HG03045 (cell line): ENCODE measurements around the gene RHCE.
"Not testable (repeated sequence)": the region's sequence is repeated elsewhere in the genome, so short reads cannot be mapped to it uniquely, and the experiment has no call there.

Experiments used
- ATAC-seq: cut with Tn5 transposase; IDR thresholded peaks from one replicate; pipeline ENCODE4 v1.9.1; 2021; ENCODE audit warnings: mild to moderate bottlenecking, moderate library complexity; ENCODE audit not compliant: unreplicated experiment

Gene RHCE

DNA sequence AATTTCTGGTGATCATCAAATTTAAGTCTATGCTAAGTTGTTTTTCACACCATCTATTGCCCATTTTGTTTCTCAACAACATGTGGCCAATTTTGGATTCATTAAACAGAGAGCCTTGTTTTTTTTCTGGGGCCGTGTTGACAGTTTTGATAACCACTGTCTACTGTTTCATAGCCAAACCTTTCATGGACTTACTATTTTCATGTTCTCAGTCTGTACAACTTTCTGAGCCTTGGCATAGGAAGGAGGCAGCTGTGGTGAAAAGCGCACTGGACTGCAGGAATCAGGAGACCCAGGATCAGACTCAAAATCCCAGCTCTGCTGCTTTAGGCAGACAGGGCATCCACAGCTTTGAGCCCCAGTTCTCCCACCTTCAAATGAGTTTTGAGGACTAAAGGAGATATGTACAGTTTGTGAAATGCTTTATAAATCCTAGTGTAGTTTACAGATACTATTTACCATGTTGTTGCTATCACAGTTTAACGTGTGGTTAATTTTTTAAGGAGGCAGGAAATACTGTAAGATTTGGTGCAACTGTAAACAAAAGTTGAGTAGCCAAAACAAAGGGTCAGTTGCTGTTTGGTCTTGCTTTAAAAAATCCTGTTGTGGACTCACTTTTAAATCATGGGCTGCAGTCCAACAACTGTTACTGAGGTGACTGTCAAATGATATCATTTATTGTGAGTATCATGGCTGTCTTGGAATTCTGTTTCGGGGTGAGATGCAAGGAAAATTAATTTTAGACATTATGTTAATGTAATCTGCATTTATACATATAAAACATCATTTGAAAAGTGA, 13.0 kb upstream of the RHCE start:
- ATAC-seq = no peak

DNA sequence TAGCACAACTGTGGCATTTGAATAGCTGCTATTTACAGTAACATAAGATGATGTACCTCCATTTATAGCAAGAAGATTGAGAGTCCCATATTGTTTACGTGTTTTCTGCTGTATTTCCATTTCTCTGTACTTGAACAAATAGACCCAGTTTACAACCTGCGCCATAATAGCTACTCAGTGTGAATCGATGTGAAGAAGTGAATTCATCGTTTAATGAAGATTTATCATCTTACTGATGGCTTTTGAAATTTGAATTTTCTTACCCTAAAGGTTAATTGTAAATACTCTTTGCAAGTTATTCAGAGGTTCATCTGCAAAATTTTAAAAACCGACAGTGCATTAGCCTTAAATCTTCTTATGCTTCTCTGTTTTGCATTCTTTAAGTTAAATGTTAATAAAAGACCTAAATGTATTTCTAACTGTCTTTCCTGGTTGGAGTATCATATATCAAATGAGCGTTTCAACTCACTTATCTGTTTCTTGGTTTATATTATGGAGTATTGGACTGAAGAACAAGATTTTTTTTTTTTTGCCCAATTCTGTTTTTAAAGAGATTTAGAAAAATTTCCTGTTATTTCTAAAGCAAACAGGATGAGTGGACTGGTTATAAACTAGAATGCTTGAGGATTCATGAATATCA, 12.2 kb upstream of the RHCE start:
- no peak for ATAC-seq

DNA sequence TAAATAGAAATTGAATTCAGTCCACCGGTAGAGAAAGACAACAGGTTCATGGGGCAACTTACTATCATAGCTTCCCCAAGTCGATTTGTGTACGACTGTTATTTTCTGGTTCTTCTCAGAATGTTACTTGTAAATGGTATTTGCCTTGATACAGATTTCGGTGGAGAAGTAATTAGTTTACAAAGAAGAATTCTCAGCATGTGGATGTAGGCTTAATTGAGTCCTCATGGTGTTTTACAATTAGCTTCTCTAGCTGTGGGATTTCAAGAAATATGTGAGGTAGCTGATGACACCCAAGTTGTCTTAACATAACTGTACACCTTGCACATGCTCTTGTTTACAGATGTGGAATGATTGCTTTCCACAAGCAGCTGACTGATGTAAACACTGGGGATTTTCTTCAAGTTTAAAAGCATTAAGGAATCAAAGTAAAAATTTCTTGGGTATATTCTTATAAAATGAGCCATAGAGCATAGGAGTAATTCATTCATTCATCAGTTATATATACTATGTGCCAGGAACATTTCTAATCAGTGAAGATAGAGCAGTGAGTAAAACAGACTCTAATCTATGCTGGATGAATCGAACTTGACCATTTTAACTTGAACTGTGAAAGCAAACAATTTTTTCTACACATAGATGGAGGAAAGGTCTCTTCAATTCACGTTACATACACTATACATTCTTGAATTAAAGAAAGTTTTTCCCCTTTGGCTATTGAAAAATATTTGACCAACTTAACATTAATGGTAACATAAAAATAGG, 11.5 kb upstream of the RHCE start:
- ATAC-seq = no peak

DNA sequence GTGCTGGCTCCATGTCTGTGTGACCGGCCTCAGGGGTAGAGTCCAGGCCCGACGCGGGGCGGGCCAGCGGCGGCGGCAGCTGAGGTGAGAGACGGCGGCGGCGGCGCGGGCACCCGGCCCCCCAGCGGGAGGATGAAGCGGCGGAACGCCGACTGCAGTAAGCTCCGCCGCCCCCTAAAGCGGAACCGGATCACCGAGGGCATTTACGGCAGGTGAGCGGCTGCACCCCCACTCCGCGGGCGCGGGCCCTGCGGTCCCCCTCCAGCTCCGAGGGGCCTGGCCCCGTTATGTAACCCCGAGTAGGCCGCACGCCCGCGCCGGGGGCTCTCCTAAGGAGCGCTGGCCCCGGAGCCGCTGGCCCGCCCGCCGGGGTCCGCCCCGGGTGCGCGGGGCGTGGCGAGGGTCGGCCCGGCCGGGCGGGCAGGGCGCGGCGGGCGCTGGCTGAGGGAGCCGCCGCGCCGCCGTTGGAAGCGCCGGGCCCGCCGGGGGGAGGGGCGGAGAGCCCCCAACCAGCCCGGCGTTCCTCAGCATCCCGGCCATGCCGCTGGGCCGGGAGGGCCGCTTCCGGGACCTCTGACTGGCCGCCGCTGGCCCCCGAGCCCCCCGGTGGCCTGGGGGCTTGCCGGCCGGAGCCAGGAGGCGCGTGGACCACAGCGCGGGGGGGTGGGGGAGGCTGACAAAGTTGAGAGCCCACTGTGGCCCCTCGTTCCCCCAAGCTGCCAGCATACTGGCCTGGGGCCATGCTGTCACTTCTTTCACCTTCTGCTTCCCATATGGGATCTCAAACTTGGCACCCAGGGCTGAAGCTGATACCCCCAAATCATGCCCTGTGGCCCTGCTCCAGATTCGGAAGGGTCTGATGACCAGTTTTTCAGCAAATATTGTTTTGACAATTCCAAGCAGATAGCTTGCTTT, 10.6 kb upstream of the RHCE start:
- peak; percentile 30 for ATAC-seq

DNA sequence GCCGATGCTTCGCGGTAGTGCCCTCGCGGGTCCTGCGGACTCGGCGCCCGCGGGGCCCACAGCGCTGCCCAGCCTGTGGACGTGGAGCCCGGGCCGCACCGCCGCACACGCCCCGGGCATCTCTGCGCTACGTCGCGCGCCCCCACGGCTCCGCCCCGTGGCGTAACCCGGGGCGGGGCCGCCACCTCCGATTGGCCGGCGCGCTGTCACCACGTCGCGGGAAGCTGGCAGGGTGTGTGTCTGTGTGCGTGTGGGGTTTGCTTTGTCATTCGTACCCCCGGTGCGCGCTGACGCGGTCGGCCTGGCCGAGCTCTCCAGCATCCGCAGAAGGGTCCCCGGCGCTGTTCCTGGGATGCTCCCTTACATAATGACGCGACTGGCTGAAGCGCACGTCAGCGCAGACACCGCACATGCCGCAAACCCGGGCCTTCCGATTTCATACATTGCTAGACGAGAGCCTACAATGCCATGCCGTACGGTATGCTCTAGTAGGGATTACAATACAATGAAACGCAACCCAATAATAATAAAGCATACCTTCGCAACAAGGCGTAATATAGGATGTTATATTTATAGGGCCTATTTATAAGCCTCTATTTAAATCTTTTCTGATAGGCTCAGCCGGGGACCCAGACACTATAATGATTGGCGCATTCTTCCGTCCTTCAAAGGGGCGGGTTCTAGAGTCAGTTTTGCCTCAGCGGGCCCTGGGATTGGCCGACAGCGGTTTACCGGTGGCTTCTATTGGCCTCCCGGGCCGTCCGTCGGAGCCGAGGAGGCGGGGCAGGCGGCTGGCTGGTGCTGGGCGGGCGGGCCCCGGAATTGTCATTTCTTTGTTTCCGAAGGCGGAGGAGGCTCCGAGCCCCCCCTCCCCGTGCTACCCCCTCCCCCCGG, 9.7 kb upstream of the RHCE start, which contains the start of gene MACO1:
Gene MACO1 (plus strand): TSS at position 825 of the 894 bp plus-strand sequence. CDS start 202 bp downstream, outside the sequence.
- peak; percentile 90 for ATAC-seq

DNA sequence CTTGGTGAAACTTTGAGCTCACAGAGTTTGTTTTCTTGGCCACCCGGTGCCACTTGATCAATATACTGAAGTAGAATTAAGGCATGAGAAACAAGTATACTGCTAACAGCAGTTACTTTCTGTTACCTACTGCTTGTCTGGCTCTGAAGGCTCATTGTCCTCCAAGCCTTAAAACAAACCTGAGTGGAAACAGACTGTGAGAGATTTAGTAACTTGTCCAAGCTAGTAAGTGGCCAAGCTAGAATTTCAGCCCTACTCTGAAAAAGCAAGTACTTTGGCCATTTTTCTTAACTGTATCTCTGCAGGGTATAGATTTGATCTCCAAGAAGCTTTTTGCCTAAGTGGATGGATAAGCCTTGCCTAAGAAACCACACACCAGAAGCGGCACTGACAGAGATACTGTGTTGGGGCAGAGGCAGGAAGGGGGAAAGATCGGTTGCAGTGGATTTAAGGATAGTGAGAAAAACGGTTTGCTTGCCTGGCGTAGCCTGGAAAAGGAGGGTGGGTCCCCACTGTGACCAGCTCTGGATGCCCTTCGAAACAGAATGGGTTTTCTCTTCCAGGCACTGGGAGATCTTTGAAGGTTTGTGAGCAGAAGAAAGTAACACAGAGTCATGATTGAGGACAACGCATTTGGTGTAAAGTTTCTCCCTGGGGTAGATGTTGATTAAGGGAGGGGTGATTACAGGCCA, 8.0 kb upstream of the RHCE start:
- ATAC-seq = no peak

DNA sequence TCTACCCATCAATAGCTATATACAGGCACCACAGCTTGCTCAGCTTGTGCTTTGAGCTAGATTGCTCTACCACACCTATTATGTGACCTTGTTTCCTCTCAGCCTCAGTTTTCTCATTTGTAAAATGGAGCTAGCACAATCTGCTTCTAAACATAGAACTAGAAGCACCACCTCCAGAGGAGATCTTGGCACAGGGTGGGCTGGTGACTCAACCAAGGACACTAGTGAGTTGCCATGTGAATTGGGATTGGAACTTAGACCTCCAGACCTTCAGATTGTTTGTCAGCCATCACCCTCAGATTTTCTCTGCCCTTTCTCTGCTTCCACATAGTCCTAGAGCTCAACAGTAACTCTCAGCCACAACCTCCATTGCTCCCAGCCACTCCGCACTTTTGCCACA, 7.1 kb upstream of the RHCE start:
- no peak for ATAC-seq

DNA sequence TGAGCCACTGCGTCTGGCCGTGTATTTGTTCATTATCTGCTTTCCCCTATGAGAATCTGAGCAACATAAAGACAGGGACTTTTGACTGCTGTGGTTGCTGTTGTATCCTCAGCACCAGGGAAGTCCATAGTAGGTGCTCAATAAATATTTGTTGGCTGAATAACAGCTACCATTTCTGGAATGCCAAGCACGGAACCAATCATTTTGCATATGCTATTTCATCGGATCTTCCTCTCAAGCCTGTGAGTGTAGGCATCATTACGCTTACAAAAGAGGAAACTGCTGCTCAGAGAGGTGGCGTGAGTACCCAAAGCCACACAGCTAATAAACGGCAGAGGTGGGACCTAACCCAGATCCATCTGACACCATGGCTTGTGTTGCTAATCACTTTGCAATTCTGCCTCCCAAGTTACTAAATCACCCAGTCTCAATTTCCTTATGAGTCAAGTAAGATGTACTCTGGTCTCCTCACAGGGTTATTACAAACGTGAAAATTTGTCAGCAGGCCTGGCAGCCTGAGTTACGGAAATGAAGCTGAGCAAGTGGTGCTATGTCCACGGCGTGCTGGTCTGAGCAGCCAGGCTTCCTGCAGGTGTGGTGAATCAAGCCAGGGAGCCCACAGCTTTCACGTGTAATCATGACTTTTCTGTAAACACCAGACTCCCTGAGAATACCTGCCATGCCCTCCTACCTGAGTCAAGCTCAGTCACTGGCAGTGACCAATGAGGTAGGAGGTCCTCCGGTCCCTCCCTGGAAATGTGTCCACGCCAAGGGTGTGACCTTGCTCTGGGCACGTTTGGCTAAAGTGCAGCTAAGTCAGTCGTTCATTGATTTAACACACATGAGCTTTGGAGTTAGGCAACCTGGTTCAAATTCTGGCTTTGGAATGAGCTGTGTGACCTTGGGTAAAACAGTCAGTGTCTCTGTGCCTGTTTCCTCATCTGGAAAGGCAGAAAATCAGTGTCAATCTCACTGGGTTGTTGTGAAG, 4.8 kb upstream of the RHCE start:
- no peak for ATAC-seq

DNA sequence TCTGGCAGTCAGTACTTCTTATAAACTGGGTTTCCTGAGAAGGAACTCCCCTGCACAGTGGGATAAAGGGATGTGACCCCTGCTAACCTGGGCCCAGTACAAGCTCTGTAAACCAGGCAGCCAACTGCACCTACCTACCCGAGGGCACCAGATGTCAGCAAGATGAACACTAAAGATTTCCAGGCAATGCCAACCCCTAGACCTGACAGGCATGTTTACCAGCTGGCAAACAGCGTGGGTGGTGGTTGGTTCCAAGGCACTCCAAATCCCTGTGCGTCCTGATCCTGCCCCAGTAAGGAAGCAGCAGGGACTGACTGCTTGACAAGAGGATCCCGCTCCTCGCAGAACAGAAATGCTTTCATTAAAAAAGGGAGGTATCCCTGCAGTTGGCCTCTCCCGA, 2.6 kb upstream of the RHCE start:
- ATAC-seq = not testable (repeated sequence)

DNA sequence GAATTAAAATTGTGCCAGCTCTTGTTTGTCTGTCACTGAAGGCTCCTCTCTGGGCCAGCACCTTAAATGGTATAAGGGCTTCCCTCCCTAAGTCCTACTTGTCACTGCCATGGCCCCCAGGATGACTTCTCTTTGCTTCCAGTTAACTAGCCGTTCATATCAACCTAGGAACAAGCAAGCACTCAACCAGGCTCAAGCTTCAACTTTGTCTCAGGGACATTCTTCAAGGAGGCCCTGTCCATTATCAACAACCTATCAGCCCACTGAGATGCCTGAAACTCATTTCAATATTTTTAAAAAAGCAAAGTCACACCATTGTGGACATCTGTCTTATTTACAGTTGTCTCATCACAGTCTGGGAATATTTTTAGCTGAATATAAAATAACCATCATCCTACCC, 1.3 kb downstream of the RHCE start:
- not testable (repeated sequence) for ATAC-seq

DNA sequence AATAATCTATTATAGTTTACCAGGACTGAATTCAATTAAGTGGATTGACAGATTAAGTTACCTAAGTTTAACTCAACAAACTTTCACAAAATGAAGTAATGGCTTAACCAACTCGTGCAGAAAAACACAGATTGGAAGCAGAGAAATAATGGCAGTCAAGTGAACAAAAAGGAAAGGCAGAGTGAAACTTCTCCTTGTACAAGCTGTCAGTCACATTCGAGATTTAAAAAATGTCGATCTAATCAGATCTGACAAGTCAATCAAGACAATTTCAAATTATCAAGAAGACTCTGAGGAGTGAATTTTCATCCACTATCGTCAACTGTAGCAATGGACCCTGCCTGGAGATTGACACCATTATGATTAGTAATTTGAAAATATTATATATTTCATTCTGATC, 3.3 kb downstream of the RHCE start:
- not testable (repeated sequence) for ATAC-seq

DNA sequence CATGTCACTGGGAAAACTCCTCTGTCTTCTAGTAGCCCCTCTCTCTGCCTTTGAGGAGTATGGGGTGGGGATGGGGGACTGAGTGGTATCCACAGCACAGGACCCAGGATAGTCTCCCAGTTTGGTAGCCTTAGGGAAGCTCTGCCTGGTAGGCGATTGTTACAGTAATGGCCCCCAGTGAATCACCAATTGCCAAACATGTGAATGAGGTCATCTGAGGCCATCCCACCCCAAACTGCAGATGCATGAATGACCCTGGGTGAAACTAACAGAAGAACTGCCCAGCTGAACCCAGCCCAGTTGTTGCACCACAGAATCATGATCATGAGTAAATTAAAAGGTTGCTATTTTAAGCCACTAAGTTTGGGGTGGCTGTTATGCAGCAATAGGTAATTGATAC, 6.0 kb downstream of the RHCE start:
- ATAC-seq = not testable (repeated sequence)

DNA sequence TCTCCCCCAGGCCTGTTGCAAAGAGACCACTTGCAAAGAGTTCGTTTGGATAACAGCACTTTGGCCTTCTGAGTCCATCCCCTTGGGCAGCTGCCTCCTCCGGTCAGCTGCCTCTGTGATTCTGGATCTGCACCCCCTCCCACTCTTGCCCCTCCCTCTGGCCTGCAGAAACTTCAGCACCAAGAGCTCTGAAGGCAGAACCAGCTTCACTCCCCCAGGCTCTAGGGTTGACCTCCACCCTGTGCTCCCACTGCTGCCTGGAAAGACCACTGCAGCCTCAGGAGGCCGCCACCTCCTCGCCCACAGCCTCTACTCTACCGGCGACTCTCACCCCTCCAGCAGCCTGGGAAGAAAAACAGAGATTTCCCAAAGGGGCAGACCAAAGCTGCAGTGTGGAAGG, 6.5 kb downstream of the RHCE start:
- ATAC-seq = not testable (repeated sequence)

DNA sequence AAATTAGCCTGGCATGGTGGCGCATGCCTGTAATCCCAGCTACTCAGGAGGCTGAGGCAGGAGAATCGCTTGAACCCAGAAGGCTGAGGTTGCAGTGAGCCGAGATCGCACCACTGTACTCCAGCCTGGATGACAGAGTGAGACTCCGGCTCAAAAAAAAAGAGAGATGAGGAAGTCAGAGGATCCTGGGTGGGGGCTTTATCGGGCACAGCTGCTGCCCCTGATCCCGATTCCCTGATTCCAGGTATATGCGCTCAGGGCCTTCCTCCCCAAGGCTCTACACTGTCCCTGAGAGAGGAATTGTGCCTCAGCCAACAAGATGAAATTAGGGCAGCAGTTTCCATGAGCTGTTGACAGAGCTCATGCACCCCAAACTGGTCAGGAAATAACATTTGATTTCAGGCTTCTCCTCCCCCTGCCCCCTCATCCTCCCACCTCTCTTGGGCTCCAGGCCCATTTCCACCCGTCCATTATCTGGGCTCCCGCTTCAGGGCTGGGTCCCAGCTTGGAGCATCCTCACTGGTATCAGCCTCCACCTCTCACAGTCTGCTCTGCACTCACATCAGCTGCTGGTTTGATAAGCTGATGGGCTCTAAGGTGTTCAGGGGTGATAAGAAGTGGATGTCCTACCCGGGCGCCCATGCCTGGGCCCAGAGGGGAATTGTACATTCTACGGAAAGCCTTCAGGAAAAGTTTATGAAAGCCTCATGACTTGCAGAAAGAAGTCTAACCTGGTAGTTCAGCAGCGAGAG, 7.6 kb downstream of the RHCE start:
- ATAC-seq = not testable (repeated sequence)

DNA sequence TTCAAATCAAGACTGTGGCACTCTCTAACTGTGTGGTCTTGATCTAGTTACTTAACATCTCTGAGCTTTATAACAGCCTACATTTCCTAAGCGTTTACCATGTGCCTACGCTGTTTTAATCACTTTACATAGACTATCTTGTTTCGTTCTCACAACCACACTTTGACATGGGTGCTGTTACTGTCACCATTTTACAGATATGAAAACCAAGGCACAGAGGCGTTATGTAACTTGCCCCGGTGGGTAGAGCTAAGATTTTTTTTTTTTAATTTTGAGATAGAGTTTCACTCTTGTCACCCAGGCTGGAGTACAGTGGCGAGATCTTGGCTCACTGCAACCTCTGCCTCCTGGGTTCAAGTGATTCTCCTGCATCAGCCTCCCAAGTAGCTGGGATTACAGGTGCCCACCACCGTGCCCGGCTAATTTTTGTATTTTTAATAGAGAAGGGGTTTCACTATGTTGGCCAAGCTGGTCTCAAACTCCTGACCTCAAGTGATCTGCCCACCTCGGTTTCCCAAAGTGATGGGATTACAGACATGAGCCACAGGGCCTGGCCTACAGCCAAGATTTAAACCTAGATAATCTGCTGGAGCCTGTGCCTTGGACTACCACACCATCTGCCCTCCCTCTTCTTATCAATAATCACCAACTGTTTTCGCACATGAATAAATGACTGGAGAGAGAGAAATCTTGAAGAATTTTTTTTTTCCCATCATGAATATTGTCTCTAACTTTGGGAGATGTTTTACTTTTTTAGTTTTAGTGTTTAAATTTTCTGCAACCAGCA, 10.8 kb downstream of the RHCE start:
- ATAC-seq = not testable (repeated sequence)

DNA sequence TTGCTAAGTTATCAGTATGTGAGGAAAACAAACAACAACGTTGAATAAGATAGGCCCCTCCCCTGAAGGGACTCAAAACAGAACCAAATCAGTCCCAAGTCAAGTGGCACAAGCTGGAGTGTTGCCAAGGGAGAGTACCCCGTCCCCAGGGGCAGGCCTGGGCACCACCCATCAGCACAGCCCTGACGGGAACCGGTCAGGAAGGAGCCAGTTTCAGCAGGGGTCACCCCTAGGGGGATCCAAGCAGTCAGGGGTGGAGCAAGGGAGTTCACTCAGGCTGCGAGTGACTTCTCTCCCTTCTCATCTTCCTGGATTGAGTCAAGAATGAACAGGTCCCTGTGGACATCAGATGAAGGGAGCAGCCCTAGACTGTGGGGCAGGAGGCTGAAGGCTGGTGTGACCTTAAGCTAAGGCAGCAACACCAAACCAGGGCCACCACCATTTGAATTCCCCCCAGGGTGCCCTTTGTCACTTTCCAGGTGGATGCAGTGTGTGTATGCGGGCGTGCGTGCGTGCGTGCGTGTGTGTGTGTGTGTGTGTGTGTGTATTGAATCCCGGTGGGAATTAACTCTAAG, 14.8 kb downstream of the RHCE start:
- not testable (repeated sequence) for ATAC-seq
